Parathyroid adenoma (tissue), 2 donors: Measurements from ENCODE around the gene CCDC188.

Source experiments
- H2AFZ ChIP-seq: fragments of 300-600 bp; sonication (generic); one replicate; pipeline ENCODE4 v1.7.0; 2017; ENCODE audit warnings: antibody characterized with exemption, mild to moderate bottlenecking
- H3K27ac ChIP-seq: fragments of 300-600 bp; sonication (generic); one replicate; pipeline ENCODE4 v1.7.0; 2017
- H3K27me3 ChIP-seq: fragments of 300-600 bp; sonication (generic); one replicate; pipeline ENCODE4 v1.7.0; 2017; ENCODE audit warnings: low read length; ENCODE audit not compliant: control insufficient read depth, insufficient read depth
- H3K36me3 ChIP-seq: fragments of 300-600 bp; sonication (generic); one replicate; pipeline ENCODE4 v1.7.0; 2017; ENCODE audit warnings: low read length; ENCODE audit not compliant: control insufficient read depth, insufficient read depth
- H3K4me1 ChIP-seq: fragments of 300-600 bp; sonication (generic); one replicate; pipeline ENCODE4 v1.7.0; 2017; ENCODE audit warnings: control low read depth
- H3K4me2 ChIP-seq: fragments of 300-600 bp; sonication (generic); one replicate; pipeline ENCODE4 v1.7.0; 2017; ENCODE audit warnings: low read length
- H3K4me3 ChIP-seq: fragments of 300-600 bp; sonication (generic); one replicate; pipeline ENCODE4 v1.7.0; 2017; ENCODE audit warnings: low read depth, low read length
- H3K79me2 ChIP-seq: fragments of 300-600 bp; sonication (generic); one replicate; pipeline ENCODE4 v1.7.0; 2017; ENCODE audit warnings: control low read depth
- H3K9ac ChIP-seq: fragments of 300-600 bp; sonication (generic); one replicate; pipeline ENCODE4 v1.7.0; 2017; ENCODE audit warnings: mild to moderate bottlenecking
- H3K9me3 ChIP-seq: fragments of 300-600 bp; sonication (generic); one replicate; pipeline ENCODE4 v1.7.0; 2017; ENCODE audit warnings: low read length; ENCODE audit not compliant: control insufficient read depth
- TF ChIP-seq, protein P1 (sequence below): fragments of 300-600 bp; sonication (generic); IDR thresholded peaks from one replicate; pipeline ENCODE4 v1.7.0; 2017; ENCODE audit warnings: antibody characterized with exemption, mild to moderate bottlenecking
- donor health status: primary hyperparathyroidism.

Gene CCDC188

DNA sequence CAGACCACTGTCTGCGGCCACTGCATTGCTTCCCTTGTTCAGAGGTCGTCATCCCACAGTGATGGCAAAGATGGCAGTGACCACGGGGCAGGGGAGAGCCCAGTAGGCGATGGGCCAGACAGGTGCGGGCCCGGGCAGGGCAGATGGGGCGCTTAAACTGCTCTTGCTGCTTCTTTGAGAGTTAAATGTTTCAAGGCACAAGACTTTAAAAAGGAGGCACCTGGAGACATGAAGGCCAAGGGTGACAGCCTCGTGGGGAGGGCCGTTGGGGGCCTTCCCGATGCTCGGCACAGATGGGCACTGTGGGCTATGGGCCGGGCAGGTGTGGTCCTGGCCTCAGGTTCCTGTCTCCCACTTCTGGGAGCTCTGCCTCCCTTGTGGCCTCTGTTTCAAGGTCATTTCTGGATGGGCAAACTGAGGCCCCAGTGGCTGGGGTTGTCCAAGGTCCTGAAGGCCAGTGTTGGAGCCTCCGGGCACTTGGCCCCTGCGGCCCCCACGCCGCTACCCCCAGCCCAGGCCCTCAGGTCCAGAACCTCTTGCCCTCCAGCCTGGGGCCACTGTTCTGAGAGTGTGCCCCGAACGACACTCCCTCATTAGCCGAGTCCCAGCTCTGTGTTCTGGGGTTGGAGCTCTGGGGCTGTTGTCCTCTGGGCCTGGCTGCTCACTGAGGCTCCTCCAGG is 16.9 kb upstream of the CCDC188 start:
- TF ChIP-seq, protein P1, sequence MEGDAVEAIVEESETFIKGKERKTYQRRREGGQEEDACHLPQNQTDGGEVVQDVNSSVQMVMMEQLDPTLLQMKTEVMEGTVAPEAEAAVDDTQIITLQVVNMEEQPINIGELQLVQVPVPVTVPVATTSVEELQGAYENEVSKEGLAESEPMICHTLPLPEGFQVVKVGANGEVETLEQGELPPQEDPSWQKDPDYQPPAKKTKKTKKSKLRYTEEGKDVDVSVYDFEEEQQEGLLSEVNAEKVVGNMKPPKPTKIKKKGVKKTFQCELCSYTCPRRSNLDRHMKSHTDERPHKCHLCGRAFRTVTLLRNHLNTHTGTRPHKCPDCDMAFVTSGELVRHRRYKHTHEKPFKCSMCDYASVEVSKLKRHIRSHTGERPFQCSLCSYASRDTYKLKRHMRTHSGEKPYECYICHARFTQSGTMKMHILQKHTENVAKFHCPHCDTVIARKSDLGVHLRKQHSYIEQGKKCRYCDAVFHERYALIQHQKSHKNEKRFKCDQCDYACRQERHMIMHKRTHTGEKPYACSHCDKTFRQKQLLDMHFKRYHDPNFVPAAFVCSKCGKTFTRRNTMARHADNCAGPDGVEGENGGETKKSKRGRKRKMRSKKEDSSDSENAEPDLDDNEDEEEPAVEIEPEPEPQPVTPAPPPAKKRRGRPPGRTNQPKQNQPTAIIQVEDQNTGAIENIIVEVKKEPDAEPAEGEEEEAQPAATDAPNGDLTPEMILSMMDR, result no peak
- Histone ChIP-seq H3K4me2 (no peak overlapping the region), H3K79me2 (no peaks in the 10 kb centered on the region), H3K9ac (no peak overlapping the region), H3K27ac (no peak overlapping the region), H3K9me3 (no peaks in the 10 kb centered on the region), H3K36me3 (no peaks in the 10 kb centered on the region), H3K27me3 (no peaks in the 10 kb centered on the region), H2AFZ (no peak overlapping the region), H3K4me3 (no peak overlapping the region), H3K4me1 (no peaks in the 10 kb centered on the region)

DNA sequence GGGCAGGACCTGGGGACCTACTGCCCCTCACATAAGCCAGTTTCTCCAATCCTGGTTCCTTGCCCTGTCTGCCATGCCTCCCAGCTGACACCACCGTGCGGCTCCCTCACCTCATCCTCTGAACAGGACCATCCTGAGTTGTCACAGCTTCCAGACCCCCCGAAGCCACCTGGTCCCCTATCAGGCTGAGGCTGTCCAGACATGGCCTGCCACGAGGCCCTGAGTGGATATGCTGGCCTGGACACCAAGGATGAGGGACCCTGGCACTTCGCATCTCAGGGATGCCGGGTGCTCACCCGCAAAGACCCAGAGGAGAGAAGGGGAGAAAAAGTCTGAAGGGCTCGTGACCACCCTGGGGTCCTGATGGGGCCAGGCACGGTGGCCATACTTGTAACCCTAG is 15.8 kb upstream of the CCDC188 start:
- Histone ChIP-seq H2AFZ (no peak overlapping the region), H3K27me3 (no peaks in the 10 kb centered on the region), H3K79me2 (no peaks in the 10 kb centered on the region), H3K9me3 (no peaks in the 10 kb centered on the region), H3K27ac (no peak overlapping the region), H3K36me3 (no peaks in the 10 kb centered on the region), H3K4me2 (no peak overlapping the region), H3K9ac (no peak overlapping the region), H3K4me3 (no peak overlapping the region), H3K4me1 (no peaks in the 10 kb centered on the region)
- TF ChIP-seq, protein P1, result no peak

DNA sequence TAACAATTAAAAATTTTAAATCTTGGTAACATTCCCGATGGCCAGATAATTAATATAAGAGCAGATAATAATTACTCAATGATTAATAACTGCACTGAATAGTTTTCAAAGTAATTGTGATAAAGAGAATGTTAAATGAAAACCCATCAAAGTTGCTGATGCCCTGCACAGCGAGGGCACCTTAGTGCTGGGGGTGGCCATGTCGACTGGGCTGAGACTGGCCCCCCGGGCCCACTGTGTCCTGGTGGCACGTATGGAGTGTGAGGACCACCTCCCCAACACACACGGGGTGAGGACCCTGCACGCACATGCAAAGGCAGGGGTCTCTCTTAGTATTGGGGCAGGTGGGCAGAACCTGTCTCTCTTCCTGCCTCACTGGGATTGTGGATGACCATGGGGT is 15.1 kb upstream of the CCDC188 start:
- H3K9me3 ChIP-seq, result no peaks in the 10 kb centered on the region
- no peak overlapping the region for H3K9ac ChIP-seq
- H3K4me3 ChIP-seq, result no peak overlapping the region
- no peaks in the 10 kb centered on the region for H3K36me3 ChIP-seq
- no peak overlapping the region for H3K4me2 ChIP-seq
- no peaks in the 10 kb centered on the region for H3K79me2 ChIP-seq
- TF ChIP-seq, protein P1, result no peak
- no peak overlapping the region for H3K27ac ChIP-seq
- H3K4me1 ChIP-seq, result no peaks in the 10 kb centered on the region
- H3K27me3 ChIP-seq, result no peaks in the 10 kb centered on the region
- no peak overlapping the region for H2AFZ ChIP-seq

DNA sequence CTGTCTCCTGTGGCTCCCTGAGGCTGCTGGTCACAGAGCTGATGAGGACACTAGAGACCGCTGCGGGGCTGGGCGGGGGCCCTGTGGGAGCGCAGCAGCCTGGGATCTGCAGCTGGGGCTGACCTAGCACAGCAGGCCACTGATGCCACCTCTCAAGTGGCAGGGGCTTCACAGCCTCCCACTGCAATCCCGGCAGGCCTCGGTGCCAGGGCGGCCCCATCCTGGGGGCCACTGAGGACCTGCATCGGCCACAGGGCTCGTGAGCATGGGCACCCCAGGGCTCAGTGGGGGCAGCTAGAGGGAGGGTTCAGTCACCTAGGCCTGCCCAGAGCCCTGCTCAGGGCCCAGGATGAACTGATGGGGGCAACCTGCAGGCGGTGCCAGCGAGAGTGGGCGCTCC is 14.6 kb upstream of the CCDC188 start:
- Histone ChIP-seq H3K4me2 (no peak overlapping the region), H3K27me3 (no peaks in the 10 kb centered on the region), H3K36me3 (no peaks in the 10 kb centered on the region), H2AFZ (no peak overlapping the region), H3K9ac (no peak overlapping the region), H3K79me2 (no peaks in the 10 kb centered on the region), H3K4me3 (no peak overlapping the region), H3K4me1 (no peaks in the 10 kb centered on the region), H3K27ac (no peak overlapping the region), H3K9me3 (no peaks in the 10 kb centered on the region)
- TF ChIP-seq, protein P1, result no peak

DNA sequence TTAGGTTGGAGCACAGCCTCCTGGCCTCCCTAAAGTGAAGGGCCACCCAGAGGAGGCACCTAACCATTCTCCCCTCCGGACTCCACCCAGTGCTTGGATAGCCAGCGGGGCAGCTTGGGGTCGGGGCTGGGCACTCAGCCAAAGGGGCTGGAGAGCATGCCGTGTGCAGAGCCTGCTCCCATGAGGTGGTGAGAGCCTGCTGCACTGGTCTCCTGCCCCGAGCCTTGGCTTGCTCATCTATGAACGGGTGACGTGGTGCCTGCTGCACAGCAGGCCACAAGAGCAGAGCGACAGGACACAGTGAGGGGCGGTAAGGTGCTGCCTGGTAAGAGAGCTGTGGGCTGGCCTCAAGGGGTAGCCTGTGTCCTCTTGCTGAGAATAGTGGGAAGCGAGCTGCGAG is 14.0 kb upstream of the CCDC188 start:
- H3K9ac ChIP-seq, result no peak overlapping the region
- no peaks in the 10 kb centered on the region for H3K79me2 ChIP-seq

More for the DNA sequence above, 14.0 kb upstream of the CCDC188 start:
- H3K4me1 ChIP-seq, result no peaks in the 10 kb centered on the region
- H3K36me3 ChIP-seq, result no peaks in the 10 kb centered on the region
- H3K27ac ChIP-seq, result no peak overlapping the region
- H2AFZ ChIP-seq, result no peak overlapping the region
- H3K4me3 ChIP-seq, result no peak overlapping the region
- TF ChIP-seq, protein P1, result no peak
- no peaks in the 10 kb centered on the region for H3K9me3 ChIP-seq
- no peaks in the 10 kb centered on the region for H3K27me3 ChIP-seq
- H3K4me2 ChIP-seq, result no peak overlapping the region
